Activated naive CD4-positive, alpha-beta T cell treated with Interleukin-2 at 50 U/mL for 16 hours (primary cell): ENCODE results near the gene SEC61B.

Experiments used
- DNase-seq: peaks from one replicate; pipeline ENCODE4 v3.0.0-alpha.2; 2020

SEC61B gene

DNA sequence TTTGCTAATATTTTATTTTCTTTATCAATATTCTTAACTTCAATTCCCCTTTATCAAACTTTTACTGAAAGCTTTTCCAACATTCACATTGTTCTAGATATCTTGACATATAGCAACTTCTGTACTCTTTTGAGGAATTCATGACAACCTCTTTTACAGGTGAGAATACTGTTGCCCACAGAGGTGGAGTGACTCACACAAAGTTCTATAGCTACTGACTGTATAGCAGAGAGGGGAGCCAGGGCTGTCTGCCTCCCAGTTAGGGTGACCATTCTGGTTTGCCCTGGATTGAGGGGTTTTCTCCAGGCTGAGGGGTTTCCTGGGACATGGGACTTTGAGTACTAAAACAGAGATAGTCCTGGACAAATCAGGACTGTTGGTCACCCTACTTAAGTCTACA is 16.2 kb downstream of the SEC61B start:
- no peak for DNase-seq

DNA sequence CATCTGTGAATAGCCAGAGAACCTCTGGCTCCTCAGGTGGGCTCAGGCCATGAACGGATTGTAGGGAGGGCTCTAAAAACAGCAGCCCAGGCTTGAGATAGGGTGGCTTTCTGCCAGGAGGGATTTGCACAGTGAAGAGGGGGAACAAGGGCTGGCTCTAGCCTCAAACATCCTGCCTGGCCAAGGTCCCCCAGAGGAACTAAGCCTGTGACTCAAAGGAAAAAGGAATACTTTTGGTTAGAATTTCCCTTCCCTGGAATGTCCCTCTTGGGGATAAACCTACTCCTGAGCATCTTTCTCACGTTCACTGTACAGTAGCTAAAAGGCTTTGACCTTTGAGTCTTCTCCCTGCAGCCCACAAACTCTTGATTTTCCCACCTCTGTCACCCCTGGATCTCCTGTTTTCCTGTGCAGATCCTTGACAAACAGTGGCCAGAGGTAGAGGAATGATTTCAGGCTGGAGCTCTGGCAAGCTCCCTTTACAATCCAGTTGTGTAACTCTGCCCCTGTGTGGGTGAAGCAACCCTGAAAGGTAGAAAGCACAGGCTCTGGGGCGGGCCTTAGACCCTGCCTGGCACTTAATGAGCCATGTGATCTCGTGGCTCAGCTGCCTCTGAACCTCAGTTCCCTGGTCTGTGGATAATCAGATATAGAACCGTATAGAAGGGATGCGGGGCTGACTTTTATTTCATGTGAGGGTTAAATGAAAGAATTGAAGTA is 17.4 kb downstream of the SEC61B start:
- DNase-seq: no peak

DNA sequence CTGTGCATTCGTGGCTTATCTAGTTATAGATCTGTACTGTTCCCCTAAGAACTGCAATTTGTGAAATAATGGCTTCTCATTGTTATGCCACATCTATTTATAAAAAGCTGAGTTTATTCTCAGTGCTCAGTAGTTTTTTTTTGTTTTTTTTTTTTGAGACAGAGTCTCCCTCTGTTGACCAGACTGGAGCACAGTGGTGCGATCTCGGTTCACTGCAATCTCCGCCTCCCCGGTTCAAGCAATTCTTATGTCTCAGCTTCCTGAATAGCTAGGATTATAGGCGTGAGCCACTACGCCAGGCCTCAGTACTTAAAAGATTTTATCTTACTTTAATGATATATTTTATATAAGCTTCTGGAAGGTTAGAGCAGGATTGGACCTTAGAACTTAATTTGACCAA is 19.0 kb downstream of the SEC61B start:
- no peak for DNase-seq

DNA sequence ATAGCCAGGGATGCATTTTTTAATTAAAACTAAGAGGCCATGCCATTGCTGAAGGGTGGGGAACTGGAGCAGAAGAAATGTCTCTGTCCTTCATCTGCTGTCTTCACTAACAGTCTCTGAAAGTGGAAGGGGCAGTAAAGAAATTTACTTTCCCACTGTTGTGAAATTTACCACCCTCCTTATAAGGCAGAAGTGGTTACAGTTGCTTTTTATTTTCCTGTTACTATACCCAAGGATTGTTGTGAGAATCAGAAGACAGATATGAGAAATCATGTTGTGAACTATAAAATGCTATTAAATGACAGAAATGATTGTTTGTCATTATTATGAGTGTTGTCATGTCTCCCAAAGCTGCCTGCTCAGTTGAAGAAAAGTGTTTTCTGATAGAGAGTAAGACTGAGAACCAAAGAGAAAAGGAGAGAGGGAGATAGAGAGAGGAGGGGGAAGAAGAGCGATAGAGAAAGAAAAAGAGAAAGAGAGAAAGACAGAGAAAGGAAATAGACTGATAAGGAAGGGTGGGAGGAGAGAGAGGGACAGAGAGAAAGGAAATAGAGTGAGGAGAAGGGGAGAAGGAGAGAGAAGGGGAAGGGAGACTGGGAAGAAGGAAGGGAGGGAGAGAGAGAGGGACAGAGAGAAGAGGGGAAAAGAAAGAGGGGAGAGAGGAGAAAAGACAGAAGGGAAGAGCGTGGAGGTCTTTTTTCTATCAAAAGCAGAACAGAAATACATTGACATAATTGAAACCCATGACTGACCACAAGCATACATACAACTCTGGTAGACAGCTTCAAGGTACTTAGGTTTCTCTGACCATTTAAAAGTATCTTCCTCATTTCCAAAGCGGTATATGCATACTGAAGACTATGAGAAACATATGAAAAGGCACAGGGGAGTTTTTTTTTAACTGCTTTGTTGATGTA is 22.5 kb downstream of the SEC61B start:
- DNase-seq: no peak

DNA sequence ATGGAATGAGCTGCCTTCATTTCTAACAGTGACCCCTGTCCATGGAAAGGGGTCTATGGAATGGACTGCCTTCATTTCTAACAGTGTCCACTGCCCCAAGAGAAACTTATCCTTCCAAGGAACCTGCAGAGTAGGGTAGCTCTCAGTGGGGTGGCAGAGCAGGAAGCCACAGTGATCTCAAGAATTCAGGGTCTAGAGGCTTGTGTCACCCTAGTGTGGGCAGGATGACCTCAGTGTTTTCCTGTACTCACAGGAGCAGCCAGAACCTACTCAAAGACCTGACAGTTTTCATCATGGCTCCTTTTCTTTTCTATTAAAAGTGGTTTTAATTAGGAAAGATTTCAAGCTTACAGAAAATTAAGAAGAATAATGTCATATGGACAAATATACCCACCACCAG is 27.5 kb downstream of the SEC61B start:
- no peak for DNase-seq

DNA sequence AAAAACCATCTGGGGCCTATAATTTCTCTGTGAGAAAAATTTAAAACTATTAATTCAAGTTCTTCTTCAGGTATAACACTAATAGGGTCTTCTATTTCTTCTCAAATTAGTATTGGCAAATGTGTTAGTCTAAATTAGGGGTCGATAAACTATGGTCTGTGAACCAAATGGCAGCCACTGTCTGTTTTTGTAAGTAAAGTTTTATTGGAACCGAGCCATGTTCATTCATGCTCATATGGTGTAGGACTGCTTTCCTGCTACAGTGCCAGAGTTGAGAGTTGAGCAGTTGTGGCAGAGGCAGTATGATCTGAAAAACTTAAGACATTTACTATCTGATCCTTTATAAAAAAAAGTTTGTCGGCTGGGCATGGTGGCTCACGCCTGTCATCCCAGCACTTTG is 29.1 kb downstream of the SEC61B start:
- no peak for DNase-seq

DNA sequence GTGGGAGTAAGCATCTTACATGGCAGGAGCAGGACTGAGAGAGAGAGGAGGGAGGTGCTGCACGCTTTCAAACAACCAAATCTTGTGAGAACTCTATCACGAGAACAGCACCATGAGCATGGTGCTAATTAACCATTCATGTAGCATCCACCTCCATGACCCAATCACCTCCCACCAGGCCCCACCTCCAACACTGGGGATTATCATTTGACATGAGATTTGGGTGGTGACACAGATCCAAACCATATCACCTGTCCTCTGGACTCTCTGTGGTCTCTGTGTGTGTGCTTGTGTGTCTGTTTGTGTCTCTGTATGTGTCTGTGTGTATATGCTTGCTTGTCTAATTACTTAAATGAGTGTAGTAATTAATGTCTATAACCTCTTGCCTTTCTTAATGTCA is 31.1 kb downstream of the SEC61B start:
- peak; percentile 49 for DNase-seq

DNA sequence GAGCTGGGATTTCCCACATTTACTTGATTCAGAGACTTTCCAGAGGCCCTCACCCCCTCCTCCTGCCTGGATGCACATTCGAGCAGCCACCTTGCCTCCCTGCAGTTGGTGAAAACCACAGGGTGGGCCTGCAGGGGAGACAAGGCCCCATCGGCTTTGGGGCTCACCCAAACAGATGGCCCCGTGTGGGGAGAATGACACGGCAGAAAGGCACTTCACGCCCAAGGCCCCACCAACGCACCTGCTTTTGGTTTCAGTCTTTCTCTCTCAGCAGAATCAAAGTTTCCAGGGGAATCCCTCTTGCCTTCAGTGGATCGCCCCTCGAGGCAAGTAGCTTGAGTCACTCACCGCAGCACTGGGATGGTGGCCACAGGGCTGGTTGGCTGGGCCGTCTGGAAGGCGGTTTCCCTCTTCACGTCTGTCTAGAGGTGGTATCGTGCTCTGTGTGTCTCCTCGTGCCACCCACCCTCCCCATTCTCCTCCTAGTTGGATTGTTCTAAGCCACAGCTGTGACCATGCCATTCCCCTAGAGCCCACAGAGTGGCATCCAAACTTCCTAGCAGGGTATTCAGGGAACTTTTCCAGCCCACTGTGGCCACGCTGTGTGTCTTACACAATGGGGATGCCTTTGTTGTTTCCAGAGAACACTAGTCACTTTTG is 31.8 kb downstream of the SEC61B start:
- peak; percentile 87 for DNase-seq

DNA sequence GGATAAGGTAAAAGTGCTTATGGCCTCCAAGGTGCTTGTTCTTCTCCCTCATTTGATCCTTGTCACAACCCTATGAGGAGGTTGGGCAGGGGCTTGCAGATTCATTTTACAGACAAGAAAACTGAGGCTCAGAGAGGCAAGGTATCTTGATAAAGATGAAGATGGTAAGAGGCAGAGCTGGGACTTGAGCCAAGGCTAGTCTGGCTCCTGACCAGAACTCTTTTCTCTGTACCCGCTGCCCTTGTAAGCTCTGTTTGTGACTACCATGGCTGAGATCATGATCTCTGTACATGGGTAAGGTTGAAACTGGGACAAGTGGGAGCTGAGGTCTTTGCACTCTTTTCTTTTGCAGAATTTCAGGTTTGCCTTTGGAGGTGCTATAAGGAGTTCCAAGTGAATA is 33.6 kb downstream of the SEC61B start:
- no peak for DNase-seq

DNA sequence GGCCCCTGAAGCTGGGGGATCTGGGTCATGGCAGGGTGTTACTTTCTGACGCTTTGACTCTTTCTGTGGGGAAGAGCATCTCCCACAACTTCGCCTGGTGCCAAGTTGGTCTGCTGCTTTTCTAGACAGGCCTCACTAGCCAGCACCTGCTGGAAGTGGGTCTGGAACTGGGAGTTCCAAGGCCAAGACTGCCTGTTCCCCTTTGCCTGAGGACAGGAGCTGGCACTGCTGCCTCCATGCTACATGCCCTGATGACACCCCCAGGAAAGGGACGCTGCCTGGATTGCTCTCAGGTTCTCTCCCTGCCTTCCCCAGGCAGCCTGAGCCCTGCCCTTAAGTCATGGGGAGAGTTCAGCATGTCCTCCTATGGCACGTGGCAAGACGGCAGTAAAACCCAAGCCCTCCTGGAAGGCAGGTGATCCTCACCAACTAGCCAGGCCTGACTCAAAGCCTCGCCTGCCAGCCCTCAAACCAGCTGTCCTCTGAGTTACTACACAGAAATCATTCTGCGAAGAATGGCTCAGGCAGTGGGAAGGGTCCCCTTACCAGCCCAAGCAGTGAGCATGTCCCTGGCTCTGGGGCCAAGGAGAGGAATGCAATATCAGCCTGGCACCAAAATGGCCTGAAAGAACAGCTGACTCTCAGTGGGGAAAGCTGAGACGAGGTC is 35.8 kb downstream of the SEC61B start:
- no peak for DNase-seq

DNA sequence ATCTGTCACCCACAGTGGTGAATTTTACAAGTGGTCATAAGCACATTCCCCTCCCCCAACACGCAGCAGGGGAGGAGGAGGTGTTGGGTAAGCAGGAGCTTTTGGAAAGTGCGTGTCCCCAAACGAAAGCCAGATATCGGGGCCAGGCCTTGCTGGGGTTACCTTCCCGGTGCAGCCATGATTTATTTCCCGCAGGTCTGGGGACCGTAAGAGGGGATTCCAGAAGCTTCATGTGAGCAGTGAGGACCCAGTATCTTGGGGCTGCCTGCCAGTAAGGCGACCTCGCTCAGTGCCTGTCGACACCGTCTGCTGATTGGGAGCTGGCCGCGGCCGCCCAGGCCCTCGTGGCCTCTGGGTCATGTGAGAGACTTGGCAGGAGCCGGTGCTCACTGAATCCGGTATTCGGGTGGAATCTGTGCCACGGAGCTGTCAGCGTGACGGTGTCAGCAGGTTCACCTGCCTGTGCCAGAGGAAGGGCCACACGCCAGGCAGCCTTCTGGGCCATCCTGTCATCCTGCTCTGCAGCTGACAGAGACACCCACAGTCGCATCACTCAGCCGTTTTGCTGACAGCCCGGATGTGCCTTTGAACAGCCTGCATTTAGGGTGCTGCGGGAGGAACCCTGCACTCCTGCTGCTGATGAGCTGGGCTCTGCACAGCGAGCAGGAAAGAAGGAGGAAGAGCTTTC is 37.3 kb downstream of the SEC61B start:
- peak; percentile 28 for DNase-seq

DNA sequence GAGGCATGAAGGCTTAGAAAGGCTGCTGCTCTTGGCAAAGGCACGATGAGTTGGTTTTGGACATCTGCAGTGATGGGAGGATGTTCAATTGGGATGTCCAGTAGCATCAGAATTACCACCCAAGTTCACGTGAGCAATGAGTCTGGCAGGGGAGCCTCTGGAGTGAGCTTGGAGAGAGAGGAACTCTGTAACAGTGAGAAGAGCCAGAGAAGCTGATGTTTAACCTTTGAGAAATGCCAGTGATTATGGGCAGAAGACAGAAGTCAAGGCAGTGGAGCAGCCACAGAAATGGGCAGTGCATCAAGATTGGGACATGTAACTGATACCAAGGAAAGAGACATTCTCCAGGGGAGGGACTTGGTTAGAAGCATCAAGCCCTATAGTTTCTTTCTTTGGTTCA is 39.8 kb downstream of the SEC61B start:
- DNase-seq: no peak

DNA sequence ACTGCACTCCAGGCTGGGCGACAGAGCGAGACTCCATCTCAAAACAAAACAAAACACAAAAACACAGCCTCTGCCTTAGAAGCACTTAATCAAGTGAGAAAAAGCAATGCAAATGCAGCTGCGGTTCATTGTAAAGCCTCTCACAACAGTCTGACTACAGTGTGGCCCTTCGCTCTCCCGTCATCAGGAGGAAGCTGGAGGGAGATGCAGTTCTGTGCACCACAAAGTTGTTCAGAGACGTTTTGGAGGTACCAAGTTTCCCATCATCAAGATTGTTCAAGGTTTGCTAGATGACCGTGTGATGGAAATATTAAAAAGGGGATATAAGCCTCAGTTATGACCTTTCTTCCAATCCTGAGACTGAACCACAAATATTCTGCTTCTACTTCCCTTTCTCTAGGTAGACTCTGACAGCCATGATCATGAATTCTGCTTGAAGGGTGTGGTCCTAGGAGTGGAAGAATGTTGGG is 40.9 kb downstream of the SEC61B start:
- no peak for DNase-seq

DNA sequence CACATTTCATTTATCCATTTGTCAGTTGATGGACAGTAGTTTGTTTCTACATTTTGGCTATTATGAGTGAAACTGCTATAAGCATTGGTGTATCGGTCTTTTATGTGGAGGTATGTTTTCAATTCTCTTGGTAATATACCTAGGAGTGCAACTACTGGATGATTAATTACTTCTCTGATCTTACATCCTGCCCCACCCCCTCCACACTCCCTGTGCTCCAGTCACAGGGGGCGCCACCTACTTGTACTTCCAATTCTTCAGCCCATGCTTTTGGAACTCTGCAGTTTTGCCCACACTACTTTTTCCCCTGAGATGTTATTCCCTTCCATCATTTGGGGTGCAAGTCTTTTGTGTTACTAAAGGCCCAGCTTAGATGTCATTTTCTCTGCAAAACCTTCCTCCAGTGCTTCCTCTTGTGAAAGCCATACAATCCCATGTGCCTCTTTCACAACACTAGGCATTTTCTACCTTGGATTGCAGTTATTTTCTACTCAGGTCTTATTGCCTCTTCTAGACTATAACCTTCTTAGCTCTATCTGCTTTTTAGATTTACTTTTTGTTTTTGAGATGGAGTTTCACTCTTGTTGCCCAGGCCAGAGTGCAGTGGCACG is 42.1 kb downstream of the SEC61B start:
- DNase-seq: no peak

DNA sequence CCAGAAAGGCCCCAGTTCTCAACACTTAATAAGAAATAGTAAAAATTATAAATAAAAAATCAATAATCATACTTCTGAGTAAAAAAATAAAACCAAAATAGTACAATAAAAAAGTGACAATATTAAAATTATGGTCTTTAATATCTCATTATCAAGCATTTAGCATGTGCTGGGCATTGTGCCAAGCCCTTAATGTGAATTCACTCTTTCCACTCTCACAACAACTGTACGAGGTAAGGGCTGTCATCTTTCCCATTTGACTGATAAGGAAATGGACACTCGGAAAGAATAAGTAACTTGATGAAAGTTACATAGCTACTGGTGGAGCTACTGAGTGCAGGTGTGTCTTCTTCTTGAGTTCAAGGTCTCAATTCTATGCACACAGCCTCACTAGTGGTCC is 43.6 kb downstream of the SEC61B start:
- no peak for DNase-seq

DNA sequence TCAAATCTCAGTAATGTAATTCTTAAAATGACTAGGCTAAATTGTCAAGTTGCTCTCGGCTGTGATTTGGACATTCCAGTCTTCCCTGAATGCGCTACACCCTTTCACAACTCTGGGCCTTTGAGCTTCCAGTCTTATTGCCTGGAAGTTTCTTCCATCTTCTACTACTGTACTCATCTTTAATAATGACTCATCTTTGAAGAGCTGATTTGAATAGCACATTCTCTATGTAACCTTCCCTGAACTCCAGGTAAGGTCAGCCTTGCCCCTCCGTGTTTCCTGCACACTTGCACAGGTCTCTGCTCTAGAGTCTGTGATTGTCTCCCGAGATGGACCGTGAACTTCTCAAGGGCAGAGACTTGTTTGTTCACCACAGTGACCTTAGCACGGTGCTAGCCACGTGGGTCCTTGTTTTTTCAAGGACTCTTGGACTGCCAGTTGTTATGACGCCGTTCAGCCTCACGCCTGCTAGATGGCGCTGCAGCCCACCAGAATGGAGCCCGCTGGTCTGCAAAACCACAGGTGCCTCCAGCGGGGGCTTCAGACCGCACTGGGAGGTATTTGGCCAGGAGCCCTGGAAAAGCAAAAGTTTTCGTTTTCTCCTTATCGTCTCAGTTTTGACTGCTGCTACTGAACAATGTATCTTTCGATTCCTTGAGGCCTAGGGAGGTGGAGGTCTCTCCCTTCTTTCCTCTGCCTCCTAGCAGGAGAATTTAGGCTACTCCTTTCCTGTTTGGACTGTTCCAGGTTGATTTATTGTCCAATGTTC is 44.4 kb downstream of the SEC61B start:
- peak; percentile 59 for DNase-seq

DNA sequence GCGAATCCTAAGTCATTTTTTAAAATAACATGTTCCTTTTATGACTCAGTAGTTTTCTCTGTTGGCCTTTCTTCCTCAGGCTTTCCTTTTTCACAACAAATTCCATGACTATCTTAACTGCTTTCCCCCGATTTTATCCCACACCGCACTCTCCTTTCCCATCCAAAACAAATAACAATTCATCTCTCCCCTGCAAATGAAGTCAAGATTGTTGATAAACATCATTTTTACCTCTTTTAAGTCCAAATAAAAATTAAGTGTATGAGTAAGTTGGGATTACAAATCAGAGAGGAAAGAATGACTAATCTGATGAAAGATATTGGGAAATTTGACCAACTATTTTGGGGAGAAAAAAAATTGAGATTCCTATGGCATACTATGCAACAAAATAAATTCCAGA is 47.3 kb downstream of the SEC61B start:
- DNase-seq: no peak

DNA sequence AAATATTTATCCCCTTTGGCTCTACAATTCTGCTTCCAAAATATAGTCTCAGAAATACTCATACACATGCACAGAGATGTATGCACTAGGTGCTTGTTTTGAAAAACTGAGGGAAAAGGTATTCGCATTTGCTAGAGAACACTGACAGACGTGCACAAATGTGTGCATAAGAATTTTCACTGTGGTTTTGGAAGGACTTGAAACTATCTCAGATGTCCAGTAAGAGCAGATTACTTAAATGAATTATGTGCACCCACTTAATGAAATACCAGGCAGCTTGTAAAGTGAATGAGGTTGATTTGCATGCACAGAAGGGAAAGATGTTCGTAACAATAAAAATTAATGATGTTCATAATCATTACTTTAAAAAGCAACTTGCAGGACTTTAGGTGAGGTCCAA is 48.4 kb downstream of the SEC61B start:
- no peak for DNase-seq

DNA sequence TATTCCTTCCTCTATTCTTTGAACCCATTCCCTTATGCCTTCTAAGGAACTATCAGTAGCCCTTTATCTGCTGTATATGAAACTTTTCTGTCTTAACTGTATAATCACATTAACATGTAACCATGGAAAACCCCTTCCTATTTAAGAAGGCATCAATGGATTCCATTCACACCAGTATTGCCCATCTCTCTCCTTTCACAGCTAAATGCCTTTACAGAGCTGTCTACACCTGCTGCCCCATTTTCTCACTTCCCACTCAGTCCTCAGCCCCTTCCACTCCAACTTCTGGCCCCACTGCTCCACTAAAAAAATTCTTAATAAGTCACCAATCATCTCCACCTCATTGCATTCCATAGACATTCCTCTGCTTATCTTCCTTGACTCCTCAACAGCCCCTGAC is 50.8 kb downstream of the SEC61B start:
- no peak for DNase-seq

DNA sequence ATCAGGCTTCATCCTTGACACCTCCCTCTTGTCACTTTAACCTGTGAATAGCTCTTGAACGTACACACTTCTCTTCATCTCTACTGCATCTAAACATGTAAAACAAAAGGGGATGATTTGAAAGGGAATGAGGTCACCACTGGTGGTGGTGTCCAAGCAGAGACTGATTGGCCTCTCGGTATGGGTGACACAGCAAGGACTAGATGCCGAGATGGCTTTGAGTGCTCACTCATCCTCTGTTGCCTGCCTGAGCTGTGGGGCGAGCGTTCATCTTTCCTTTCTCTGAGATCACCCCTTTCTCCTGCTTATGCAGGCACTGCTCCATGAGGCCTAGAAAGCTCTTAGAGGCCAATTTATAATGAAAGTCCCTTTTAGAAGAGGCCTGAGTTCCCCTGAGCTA is 51.9 kb downstream of the SEC61B start:
- no peak for DNase-seq

DNA sequence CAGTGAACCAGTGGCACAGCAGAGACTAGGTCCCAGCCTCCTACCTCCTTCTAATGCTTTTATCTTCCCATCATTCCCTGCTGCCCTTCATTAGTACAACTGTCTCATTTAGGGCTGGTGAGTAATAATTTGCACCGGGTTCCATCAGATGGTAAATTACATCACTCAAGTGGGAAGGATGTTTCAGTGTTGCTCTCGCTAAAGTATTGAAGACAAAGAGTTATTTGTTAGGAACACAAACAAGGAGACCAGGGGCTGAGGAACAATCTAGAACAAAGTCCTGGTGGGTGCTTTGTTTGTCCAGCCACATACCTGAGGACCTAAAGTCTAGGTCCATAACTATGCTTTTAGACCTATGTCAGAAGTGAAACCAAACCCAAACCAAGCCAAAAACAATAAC is 52.4 kb downstream of the SEC61B start:
- DNase-seq: no peak
